RWPE2 (cell line): ENCODE data around the gene COPZ1.
"Not testable (repeated sequence)": the region's sequence is repeated elsewhere in the genome, so short reads cannot be mapped to it uniquely, and the experiment has no call there.

Experiments used
- ATAC-seq: fragments of 200-7000 bp; cut with Tn5 transposase; 3 replicates; pipeline ENCODE4 v1.9.1; 2021; ENCODE audit warnings: low read depth
- DNase-seq: peaks from one replicate; pipeline ENCODE4 v3.0.0-alpha.2; 2020; ENCODE audit warnings: low spot score
- H3K27ac ChIP-seq: fragments of 450-650 bp; 2 replicates; pipeline ENCODE4 v1.5.1; 2017; ENCODE audit warnings: mild to moderate bottlenecking; ENCODE audit not compliant: poor library complexity, severe bottlenecking
- H3K27me3 ChIP-seq: fragments of 250-450 bp; sonication (Bioruptor Pico); 2 replicates; pipeline ENCODE4 v1.5.1; 2021; ENCODE audit warnings: mild to moderate bottlenecking, moderate library complexity; ENCODE audit not compliant: insufficient read depth, poor library complexity, severe bottlenecking
- H3K36me3 ChIP-seq: fragments of 250-450 bp; sonication (Bioruptor Pico); 2 replicates; pipeline ENCODE4 v1.5.1; 2020; ENCODE audit warnings: low read depth, mild to moderate bottlenecking, moderate library complexity
- H3K4me1 ChIP-seq: fragments of 250-450 bp; sonication (Bioruptor Pico); 2 replicates; pipeline ENCODE4 v1.5.1; 2021; ENCODE audit warnings: mild to moderate bottlenecking, moderate library complexity; ENCODE audit not compliant: insufficient read depth, poor library complexity, severe bottlenecking
- H3K4me3 ChIP-seq: fragments of 250-450 bp; sonication (Bioruptor Pico); 2 replicates; pipeline ENCODE4 v1.5.1; 2021; ENCODE audit warnings: mild to moderate bottlenecking, moderate library complexity; ENCODE audit not compliant: severe bottlenecking
- H3K9me3 ChIP-seq: fragments of 250-450 bp; sonication (Bioruptor Pico); 2 replicates; pipeline ENCODE4 v1.5.1; 2021; ENCODE audit warnings: mild to moderate bottlenecking, moderate library complexity; ENCODE audit not compliant: severe bottlenecking
- CTCF ChIP-seq: fragments of 450-650 bp; IDR thresholded peaks from one replicate; pipeline ENCODE4 v1.5.1; 2017; ENCODE audit warnings: mild to moderate bottlenecking, moderate library complexity; ENCODE audit not compliant: poor library complexity, severe bottlenecking

Gene COPZ1

GRCh38 chr12:54311051-54311450, 13.9 kb upstream of the COPZ1 start:
- no peak overlapping the region for H3K4me3 ChIP-seq
- DNase-seq: no peak
- no peak for TF ChIP-seq CTCF
- no peak overlapping the region for H3K27ac ChIP-seq
- no peaks in the 10 kb centered on the region for H3K9me3 ChIP-seq
- peaks cover 3% of the 10 kb centered on the region for H3K4me1 ChIP-seq
- ATAC-seq: 0 out of 3 replicates have a peak, but pooled peaks have one; percentile 11
- H3K27me3 ChIP-seq: no peaks in the 10 kb centered on the region
- H3K36me3 ChIP-seq: no peaks in the 10 kb centered on the region

GRCh38 chr12:54312309-54312708, 12.6 kb upstream of the COPZ1 start:
- not testable (repeated sequence) for H3K4me1 ChIP-seq, H3K27me3 ChIP-seq, H3K36me3 ChIP-seq, ATAC-seq, H3K27ac ChIP-seq, H3K9me3 ChIP-seq, H3K4me3 ChIP-seq, DNase-seq

GRCh38 chr12:54321363-54321762, 3.6 kb upstream of the COPZ1 start:
- no peak for TF ChIP-seq CTCF
- Histone ChIP-seq H3K4me3 (no peak overlapping the region), H3K4me1 (peaks cover 7% of the 10 kb centered on the region), H3K27ac (no peak overlapping the region), H3K36me3 (peaks cover 3% of the 10 kb centered on the region; the same call in 1 of the 2 replicates), H3K9me3 (no peaks in the 10 kb centered on the region), H3K27me3 (no peaks in the 10 kb centered on the region)
- ATAC-seq: no peak
- no peak for DNase-seq

GRCh38 chr12:54325442-54326109, 645 bp downstream of the COPZ1 start:
- peak overlapping the region; percentile 70 for H3K4me3 ChIP-seq
- H3K27me3 ChIP-seq, DNase-seq, ATAC-seq, H3K9me3 ChIP-seq: not testable (repeated sequence)
- H3K27ac ChIP-seq: peak overlapping the region; percentile 58
- peaks cover 44% of the 10 kb centered on the region for H3K4me1 ChIP-seq
- peaks cover 26% of the 10 kb centered on the region for H3K36me3 ChIP-seq

- Histone ChIP-seq H3K9me3 (no peaks in the 10 kb centered on the region), H3K27ac (peak overlapping the region; percentile 58), H3K27me3 (no peaks in the 10 kb centered on the region), H3K4me3 (no peak overlapping the region), H3K36me3 (peaks cover 46% of the 10 kb centered on the region), H3K4me1 (peaks cover 51% of the 10 kb centered on the region)
- no peak for TF ChIP-seq CTCF
- DNase-seq: no peak
- no peak for ATAC-seq
Observed at GRCh38 chr12:54328595-54329337, 3.8 kb downstream of the COPZ1 start.

GRCh38 chr12:54329759-54330158, 4.8 kb downstream of the COPZ1 start:
- no peaks in the 10 kb centered on the region for H3K9me3 ChIP-seq
- peak overlapping the region; percentile 58 for H3K27ac ChIP-seq
- H3K27me3 ChIP-seq: no peaks in the 10 kb centered on the region
- H3K4me1 ChIP-seq: peaks cover 48% of the 10 kb centered on the region
- DNase-seq: no peak
- no peak overlapping the region for H3K4me3 ChIP-seq
- H3K36me3 ChIP-seq: peaks cover 48% of the 10 kb centered on the region
- no peak for TF ChIP-seq CTCF
- ATAC-seq: no peak
